Measurements from ENCODE around the gene GNA14.
"Not testable (repeated sequence)": the region's sequence is repeated elsewhere in the genome, so short reads cannot be mapped to it uniquely, and the experiment has no call there.

GNA14 gene

DNA sequence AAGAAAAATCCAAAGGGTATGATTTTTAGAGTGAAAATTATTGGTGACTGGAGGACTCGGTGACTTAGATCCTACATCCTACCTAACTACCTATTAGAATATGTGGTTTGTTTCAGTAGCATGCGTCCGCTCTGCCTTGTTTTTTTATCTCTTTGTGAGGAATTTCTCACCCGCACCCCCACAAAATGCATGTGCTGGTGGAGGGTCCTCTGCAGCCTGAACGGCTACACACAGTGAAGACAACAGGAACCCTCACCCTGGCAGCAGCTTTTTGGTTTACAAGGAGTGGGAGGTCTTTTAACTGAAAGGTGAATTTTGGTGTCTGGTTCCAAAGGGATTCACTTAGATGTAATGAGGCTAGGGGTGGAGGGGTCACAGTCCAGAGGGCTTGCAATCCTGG, 115.5 kb downstream of the GNA14 start:
- no peak for DNase-seq

DNA sequence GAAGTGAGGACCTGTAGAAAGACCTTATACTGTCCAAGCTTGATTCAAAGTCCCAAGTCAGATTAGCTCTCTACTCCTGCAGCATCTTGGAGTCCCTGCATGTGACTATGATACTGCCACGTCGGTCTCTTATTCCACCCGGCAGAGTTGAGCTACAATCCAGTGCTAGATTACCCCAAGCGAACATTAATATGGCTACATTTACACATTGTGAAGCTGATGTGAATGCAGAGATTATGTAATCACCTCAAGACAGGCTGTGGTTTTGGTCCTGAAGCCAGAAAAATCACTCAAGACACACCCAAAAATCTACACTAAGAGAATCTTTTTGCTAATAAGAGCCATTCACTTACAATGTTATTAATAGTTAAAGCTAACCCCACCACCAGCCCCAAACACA, 116.7 kb downstream of the GNA14 start:
- no peak for DNase-seq

DNA sequence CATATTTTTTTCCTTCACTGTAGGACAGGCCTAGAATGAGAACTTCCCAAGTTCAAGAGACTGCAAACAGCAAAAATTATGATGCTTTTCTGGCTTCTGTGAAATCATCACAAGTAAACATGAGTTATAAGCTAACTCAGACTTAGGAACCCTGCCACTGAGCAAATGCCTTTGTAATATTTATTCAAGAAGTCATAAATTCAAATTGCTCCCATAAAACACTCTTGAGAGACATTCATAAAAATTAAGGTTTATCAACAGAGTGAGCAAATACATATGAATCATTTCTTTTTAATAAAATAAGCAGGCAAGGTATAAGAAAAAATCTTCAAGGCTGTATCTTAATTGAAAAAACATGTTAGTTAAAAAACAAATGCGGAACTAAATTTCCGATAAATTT, 124.2 kb downstream of the GNA14 start:
- no peak for DNase-seq

DNA sequence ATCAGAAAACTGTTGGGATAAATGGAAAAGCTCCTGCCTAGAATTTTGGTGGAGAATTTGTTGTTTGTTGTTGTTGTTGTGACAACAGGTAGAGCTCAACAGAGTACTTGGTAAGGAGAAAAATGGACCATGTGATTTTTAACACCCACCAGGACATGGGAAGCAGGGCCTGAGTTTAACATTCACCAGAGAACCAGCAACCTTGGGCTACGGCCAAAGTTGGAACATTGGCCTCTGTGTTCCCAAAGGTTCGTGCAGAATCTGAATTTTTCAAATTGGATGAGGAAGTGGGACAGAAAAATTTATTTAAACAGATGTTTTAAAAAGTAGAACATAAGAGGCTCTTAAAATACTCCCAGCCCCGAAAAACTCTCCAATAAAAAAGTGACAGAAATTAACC, 127.0 kb downstream of the GNA14 start:
- no peak for DNase-seq

DNA sequence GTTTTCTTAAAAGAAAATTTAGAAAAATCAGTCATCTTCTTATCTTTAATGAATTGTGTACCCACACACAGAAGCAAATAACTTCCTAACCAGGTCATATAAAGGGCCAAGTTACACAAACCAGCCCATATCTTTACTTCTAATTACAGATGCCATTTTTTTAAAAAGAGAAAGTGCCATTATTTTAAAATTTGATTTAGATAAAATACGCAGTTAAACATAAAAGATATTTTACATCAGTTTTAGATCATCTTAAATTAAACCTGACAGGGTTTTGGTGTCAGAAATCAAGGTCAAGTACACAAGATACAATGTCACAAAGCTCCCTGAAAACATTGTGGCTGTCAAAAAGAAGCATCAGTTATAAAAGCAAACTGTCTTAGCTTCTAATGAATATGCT, 129.4 kb downstream of the GNA14 start:
- DNase-seq = no peak

DNA sequence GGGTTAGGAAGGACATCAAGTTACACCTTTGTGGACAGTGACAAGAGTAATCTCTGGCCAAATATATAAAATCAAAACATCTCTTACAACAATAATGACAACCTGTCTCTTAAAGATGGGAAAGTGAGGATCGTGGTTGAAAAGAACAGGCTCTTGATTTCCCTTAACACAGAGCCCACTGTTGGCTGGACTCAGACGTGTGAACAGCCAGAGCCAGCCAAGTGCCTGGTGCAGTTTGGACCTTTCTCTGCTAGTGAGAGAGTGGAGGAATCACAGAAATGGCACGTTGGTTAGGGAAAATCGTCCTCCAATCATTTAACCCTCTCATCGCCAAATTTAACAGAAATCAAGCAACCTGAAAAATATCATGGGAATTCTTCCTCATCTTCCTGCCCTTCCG, 131.3 kb downstream of the GNA14 start:
- no peak for DNase-seq

DNA sequence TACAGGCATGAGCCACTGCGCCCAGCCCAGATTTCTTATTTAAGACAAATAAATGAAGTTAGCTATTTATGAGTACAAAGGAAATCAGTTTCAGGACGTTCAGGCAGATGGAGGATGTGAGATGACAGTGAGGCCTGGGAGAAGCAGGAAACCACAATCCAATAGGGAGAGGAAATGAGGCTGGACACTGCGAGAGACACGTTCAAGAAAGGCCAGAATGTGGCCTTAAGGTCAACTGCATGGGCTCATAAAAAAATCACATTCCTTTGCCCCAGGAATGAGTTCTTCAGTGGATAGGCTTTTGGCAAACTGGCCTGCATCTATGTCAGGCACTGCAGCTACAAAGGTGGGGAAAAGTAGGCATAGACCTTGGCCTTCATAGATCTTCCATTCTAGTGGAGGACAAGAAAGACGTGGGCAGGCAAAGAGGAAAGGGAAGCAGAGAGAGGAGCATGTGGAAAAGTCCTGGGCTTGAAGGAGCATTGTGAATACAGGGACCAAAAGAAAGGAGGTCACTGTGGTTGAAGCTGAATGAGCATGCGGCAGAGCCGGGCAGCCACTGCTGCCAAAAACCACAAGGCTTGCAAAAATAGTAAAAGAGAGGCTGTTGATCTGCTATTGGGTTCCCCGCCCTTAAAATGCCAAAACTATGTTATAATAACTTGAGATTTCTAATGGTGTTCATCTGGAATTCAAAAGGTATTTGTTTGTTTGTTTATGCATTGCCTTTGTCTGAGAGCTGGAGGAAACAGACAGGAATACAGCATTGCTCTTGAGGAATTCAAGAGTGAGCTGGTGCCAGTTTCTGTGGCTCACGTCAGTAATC, 133.0 kb downstream of the GNA14 start:
- peak; percentile 43 for DNase-seq

DNA sequence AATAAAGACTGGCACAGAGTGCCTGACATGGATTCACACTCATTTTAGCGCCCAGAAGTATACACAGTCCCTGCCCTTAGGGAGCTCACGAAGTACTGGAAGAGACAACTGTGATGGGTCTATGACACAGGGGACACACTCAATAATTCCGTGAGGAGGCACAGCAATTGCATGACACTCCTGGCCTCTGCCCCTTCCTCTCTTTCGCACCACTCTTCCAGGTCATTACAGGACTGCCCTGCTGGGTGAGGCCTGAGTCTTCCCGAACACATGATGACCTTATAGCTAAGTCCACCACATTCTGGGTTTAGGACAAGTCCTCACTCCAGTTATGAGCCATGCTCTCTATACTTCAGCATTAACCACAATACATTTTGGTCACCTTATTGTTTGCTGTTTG, 134.7 kb downstream of the GNA14 start:
- no peak for DNase-seq

DNA sequence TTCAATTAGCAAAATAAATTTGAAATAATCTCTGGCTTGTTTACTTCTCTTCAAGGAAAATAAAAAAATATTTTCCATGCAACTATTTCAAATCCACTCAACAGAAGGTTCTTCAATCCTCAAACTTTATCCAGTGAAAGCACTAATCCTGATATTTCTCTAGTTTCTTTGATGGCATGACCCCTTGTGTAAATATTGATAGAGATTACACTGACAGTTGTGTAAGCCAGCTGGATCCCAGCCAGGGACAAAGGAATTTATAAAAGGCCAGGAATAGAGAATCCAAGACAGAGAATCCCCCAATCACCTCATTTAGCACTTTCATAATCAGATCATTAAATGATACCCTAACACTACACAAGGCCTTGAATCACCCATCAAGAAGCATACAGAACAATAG, 135.2 kb downstream of the GNA14 start:
- DNase-seq = peak; percentile 50

DNA sequence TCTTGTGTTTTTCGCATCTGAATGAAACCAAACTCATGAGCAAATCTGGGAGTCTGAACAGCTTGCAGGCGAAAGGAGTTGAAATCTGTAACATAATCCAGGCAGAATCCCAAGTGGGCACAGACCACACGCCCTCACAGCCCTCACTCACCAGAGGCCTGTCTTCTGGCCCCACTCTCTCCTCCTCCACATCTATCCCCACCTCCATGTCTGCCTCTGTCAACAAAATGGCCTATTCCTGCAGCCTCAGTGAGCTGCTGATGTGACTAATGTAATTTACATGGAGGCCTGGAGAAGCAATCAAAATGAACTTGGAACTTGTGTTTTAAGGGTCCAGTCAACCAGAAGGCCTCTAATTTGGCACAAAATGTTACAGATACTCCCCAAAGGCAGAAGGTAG, 136.6 kb downstream of the GNA14 start:
- DNase-seq = no peak

DNA sequence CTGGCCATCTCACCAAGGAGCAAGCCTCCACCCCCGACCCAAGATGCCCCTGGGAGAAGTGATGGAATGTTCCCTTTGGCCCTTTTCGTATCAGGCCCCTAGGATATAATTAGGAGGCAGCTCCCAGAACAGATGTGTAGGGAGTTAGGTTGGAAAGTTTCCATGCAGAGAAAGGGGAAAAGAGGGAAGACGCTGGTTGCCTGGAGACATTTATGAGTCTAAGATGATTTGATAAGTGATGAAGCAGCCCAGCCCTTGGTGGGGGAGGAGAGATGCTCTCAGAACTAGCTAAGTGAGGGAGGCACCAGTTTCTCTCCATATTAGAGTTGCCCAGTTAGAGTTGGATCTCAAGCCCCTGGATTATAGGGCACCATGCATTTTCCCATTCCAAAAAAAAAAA, 137.5 kb downstream of the GNA14 start:
- DNase-seq = no peak

DNA sequence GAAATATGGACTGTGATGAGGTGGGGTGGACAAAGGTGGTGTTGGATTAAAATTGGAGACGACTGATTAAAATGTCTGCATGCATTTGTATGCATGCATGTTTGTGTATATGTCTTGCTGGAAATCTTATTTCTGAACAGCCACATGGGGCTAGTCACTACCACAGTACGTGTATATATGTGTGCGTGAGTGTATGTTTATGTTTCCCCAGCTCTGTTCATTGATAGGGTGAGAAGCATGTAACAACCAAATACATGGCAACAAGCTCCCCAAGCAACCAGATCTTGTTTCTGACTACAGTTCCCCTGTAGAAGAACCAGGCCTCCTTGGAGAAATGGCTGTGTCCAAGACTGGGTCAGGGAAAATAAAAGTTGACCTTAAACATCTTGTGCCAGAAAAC, 139.7 kb downstream of the GNA14 start:
- no peak for DNase-seq

DNA sequence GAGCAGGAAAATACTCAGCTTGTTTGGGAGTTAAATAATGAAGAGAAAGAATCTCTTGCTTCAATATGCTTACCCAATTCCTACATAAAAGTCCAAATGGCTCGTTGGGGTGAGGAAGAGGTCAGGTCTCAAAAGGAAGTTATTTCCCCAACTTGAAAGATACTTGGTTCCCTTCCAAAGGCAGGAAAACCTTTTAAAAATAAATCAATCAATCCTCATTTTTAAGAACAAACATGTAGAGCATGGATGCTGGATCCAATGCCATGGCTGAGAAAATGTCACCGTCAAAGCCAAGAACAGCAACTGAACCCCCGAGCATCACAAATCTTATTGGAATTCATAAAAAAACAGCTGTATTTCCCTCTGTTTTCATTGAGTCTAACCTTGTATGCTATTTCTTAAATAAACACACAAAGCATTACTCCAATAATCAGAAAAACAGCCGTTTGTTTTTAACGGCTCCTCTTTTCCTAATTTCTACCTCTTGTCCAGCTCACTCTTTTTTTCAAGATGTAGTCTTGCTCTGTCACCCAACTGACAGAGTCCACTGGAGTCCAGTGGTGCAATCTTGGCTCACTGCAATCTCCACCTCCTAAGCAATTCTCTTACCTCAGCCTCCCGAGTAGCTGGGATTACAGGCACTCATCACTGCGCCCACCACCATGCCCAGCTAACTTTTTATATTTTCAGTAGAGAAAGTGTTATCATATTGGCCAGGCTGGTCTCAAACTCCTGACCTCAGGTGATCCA, 140.7 kb downstream of the GNA14 start:
- peak; percentile 53 for DNase-seq

DNA sequence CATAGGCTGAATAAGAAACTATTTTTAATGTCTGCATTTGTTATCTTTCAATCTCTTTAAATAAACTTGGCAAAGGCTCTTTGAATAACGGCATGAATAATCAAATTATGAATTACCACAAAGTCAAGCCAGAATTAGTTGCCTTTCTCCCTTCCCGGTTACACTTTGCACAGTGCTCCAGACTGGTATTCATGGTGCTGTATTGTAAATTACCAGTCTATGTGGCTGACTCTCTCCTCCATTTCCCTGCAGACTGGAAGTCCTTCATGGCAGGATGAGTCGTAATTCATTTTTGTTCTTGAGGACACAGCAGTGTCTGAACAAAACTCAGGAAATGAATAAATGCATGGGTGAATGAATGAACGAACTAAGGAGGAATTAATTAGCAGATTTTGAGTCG, 142.9 kb downstream of the GNA14 start:
- peak; percentile 20 for DNase-seq

DNA sequence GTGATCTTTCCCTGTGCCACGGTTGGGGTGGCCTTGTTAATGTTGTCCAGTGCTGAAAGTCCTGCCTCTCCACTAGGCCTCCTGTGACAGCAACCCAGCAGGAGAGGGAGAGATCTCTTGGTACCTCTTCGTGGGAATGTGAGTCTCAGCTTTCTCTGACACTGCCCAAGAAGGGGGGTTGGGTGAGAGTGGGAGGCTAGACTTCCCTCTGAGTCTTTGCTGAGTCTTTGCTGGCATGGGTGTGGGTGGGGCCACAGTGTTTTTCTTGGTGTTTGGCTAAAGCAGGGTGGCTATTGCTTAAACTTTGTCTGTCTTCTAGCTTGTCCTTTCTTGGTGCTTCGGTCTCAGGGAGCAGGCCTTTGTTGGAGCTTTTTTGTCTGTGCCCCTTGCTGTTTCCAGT, 145.6 kb downstream of the GNA14 start:
- peak; percentile 56 for DNase-seq

DNA sequence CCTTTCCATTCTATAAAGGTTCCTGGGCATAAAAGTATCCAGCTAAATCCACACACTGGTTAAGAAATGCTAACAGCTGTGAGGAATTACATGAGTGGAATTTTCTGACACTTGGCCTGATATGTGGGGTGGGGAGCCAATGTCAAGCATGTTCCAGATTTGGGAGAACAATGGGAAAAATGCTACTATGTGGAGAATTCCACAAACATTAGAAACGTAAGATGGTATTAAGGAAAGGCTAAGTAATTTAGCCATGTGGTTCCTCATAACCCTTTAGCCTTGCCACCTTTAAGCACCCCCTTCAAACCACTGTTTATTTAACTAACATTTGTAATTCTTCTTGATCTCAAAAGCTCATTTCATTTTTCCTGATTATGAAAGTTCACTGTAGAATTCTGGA, 149.2 kb downstream of the GNA14 start:
- peak; percentile 39 for DNase-seq

DNA sequence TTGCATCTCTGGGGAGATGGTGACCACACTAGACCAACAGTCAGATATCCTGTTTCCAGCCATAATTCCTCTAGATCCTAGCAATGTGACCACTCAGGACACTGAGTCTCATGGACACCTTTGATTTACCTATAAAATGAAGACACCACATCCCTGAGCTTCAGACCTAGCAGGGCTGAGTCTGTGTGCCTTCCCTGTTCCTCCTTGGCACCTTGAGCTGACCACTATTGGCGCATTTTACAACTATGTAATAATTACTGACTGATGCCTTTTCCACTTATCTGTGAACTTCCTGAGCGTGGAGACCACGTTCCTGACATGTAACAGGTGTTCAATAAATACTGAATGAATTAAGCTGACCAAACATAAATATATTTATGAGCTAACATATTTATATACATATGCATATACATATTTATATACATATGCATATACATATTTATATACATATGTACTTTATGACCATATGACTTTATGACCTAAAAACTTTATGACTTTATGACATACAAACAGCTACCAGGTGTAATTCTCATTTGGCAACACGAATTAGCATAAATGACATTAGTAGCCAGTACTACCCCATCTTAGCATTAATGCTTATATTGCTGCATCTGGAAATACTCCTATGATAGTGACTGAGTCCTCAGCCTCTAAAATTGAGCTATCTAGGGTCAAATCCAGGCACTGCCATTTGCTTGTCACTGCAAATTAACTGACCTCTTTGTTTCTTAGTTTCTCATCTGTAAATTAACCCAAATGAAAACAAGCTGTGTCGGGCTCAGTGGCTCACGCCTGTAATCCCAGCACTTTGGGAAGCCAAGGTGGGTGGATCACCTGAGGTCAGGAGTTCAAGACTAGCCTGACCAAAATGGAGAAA, 150.6 kb downstream of the GNA14 start:
- no peak for DNase-seq

DNA sequence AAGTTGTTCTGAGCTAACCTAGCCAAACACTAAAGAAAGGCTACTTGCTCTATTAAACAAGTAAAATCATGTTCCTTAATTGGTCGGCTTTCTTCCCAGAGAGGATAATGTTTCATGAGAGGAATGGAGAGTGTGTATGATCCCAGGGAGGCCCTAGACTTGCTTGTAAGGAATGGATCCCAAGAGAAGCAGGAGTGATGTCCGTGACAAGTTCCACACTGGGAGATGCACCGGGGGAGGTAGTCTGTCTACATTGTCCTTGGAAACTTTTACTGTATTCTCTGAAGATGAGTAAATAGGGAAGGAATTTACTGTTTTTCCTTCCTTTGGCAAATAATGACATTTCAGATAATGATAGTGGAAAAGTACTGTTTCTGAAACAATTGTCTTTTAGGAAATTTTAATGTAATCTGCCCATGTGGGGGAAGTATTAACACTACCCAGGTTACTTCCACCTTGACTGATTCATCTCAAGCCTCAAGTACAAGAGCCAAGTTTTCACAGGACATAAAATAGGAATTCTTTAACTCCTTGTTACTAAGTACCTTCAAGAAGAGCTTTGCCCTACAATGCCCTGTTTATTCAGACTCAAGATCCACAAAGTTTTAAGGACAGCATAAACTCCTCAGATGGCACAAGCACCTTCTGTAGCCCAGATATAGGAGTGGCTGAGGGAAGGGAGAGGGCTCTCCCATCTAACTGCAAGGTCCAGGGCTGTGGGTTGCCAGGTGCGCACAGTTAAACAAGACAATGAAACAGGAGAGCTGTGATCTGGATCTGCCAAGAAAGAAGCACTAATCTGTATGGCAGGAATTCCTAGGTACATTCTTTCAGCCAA, 152.1 kb downstream of the GNA14 start:
- peak; percentile 91 for DNase-seq

DNA sequence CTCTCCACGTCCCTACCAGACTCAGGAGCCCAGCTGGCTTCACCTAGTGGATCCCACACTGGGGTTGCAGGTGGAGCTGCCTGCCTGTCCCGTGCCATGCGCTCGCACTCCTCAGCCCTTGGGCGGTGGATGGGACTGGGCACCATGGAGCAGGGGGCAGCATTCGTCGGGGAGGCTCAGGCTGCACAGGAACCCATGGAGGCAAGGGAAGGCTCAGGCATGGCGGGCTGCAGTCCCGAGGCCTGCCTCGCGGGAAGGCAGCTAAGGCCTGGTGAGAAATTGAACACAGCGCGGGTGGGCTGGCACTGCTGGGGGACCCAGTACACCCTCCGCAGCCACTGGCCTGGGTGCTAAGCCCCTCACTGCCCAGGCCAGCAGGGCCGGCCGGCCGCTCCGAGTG, 157.8 kb downstream of the GNA14 start:
- DNase-seq = not testable (repeated sequence)

DNA sequence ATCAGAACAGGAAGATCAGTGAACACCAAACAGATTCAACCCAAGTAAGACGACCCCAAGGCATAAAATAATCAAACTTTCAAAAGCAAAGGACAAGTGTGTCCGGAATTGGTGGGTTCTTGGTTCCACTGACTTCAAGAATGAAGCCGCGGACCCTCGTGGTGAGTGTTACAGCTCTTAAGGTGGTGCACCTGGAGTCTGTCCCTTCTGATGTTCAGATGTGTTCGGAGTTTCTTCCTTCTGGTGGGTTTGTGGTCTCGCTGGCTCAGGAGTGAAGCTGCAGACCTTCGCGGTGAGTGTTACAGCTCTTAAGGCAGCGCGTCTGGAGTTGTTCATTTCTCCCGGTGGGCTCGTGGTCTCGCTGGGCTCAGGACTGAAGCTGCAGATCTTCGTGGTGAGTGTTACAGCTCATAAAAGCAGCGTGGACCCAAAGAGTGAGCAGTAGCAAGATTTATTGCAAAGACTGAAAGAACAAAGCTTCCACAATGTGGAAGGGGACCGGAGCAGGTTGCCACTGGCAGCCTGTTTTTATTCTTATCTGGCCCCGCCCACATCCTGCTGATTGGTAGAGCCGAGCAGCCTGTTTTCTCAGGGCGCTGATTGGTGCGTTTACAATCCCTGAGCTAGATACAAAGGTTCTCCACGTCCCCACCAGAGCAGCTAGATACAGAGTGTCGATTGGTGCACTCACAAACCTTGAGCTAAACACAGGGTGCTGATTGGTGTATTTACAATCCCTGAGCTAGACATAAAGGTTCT, 158.5 kb downstream of the GNA14 start:
- DNase-seq = not testable (repeated sequence)

DNA sequence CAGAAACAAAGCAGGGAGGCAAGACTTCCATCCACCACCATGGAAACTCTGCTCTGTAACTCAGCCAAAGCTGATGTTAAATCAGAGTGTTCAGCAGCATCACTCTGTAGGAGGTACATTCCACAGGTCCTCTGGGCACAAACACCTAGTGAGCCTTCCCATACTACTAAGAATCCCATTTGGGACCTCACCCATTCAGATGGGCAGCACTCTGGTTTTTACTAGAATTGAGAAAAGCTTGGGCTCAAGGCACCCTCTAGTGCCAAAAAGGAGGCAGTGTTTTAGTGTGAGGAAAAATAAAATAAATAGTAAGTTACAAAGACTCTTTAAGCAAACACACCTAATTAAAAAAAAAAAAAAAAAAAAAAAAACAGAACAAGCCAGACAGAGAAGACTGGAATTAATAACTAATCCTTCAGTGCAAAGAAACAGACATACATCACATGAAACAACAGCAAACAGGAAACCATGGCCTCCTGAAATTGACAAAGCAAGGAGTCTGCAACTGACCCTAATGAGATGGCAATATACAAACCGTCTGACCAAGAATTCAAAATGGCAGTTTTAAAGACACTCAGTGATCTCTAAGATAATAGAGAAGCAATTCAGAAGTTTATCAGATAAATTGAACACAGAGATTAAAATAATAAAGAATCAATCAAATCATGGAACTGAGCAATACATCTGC, 159.5 kb downstream of the GNA14 start:
- peak; percentile 49 for DNase-seq
